NCI-H146 (cell line): ENCODE results near the gene LRRC8D.

Source experiments
- DNase-seq: peaks from one replicate; lab custom pipeline; 2025; lab: John Stamatoyannopoulos, UW

Gene LRRC8D

DNA sequence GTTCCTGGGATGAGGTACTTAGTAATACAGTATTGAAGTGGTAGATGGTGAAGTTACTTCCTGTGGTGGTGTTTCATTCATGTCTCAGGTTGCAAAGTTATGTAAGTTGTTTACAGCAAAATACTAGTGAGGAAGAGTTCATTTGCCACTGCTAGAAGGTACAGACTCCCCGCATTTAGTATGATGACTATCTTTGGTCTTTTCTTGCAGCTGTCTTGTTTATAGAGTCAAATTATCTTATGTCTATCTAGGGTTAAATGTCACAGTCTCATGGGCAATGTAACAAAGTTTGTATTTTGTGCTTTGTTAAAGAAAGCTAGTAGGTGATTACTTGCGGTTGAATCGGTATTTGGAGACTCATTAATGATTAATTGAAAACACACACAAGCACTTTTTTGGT, 50.2 kb downstream of the LRRC8D start:
- DNase-seq: no peak

DNA sequence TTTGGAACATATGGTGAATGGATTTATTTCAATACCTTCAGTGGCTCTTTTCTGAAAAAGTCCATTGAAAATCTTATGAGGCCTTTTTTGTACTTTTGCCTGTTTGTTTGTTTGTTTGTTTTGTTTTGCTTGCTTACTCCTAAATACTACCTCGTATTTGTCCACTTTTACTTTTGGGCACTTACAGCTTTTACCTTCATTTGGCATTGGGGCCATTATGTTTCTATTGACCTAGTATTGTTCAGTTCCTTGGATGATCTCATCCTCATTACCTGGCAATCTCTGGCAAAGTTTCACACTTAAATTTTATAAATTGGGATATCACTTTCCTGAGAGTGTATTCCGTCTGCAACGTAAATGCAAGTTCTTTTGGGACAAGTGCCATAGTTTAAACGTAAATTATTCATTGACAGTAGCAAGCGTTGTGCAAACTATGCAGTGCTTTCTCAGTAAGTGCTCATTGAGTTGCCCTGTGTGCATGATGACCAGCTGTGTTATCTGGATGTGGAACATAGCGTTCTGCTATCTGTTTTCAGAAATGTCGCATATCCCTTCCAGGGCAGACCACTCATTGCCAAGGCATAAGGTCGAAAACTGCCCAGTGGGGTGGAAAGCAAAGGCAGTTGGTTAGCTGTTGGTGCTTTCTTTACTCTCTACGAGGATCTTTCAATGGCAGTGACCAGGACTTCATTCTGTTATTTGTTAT, 51.1 kb downstream of the LRRC8D start:
- DNase-seq: no peak

GRCh38 chr1:89872567-89872966, 51.7 kb downstream of the LRRC8D start:
- no peak for DNase-seq

GRCh38 chr1:89873288-89873687, 52.5 kb downstream of the LRRC8D start:
- no peak for DNase-seq

GRCh38 chr1:89873770-89874169, 52.9 kb downstream of the LRRC8D start:
- no peak for DNase-seq

GRCh38 chr1:89876463-89876862, 55.6 kb downstream of the LRRC8D start:
- no peak for DNase-seq

GRCh38 chr1:89877756-89878155, 56.9 kb downstream of the LRRC8D start:
- no peak for DNase-seq

DNA sequence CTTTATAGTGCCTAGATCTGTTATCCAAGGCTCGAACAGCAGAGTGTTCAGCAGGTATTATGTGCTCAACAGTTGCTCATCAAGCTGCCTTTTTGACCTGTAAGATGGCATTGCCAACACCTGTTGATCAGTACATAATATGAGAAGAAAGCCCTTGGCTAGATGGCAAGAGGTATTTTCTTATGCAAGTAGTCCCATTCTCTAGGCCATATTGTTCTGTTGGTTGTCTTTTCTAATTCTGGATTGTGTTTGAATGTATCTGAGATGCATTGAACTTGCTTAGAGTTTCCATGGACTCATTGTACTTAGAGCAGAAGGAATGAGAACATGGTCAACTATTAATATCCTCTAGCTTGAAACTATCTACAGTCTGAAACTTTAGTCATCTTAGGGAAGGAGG, 57.4 kb downstream of the LRRC8D start:
- no peak for DNase-seq

DNA sequence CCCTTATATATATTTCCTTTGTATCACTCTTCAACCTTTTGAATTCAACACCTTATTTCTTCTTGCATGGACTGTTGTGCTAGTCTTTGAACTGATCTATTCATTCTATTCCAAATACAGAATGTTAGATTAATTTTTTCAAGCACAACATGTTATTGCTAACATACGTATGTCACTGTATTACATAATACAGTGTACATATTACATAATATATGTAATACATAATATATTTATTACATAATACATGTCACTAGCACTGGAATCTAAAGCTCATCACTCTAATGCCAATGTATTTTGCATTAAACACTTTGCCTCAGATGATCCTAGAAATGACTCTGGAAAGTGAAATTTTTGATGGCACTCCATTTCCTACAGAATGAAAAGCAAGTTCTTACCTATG, 59.8 kb downstream of the LRRC8D start:
- no peak for DNase-seq

DNA sequence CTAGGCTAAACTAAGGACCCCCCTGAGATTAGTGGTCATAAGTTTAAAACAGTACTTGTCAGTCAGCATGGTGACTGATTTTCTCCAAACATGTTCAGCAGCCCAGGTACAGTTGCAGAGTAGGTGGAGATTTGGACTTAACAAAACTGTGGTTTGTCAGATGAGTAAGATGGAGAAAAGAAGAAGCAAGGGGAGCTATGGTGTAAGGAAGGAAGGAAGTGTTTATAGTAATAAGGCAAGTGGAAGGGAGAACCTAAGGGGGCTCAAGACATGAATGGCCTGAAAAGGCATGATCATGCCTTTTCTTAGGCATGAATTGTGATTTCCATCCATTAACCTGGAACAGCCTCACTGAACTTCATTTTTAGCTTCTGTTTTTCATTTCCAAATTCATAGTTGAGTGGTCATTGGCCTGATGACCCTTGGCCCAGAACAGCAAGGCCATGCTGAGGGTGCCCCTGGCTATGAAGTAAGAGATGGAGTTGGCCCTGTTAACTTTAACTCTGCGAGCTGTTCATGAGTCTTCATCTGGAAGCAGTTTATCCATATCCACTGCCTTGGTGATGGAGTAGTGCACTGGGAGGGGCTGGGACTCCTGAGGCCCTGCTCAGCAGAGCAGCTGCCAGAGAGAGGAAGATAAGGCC, 60.7 kb downstream of the LRRC8D start:
- DNase-seq: no peak

DNA sequence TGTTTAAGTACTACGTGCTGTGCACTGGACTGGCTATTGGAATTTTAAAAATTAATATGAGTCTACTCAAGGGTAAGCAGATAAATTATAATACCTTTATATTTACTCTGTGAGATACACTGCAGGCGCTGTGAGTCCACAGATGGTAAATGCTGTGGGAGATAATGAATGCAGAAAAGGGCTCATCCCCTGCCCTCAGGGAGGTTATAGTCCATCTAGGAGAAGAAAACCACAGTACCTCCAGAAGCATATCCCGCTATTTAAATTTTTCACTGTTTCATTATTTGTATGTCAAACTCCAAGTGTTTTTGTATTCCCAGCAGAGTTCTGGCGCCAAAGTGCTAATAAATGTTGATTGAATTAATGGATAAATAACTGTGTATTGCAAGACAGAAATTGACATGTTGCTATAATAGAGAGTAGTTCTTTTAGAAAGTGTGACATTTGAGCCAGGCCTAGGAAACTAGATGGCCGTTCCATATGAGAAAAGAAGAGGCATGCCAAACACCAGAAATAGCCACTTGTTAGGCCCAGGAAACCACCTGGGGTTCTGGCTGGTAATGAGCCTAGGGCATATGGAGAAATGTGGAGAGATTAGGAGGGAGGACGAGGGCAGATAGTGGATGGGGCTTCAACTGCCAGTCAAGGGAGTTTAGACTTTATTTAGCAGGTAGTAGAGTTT, 61.7 kb downstream of the LRRC8D start:
- DNase-seq: no peak

DNA sequence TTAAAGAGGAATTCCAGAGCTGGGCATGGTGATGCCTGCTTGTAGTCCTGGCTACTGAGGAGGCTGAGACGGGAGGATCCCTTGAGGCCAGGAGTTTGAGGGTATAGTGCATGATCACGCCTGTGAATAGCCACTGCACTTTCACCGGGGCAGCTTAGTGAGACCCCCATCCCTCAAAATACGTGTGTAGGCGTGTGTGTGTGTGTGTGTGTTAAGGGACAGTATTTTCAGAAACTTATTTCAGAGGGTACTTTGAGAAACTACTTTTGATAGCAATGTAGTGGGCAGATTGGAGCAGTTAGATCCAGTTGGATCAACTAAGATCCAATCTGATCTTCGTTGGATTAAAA, 62.2 kb downstream of the LRRC8D start:
- DNase-seq: no peak

- DNase-seq: no peak
These were observed 64.1 kb downstream of the LRRC8D start for GRCh38 chr1:89884718-89885596.

GRCh38 chr1:89887270-89887669, 66.4 kb downstream of the LRRC8D start:
- DNase-seq: no peak

- no peak for DNase-seq
These were observed 66.9 kb downstream of the LRRC8D start for GRCh38 chr1:89887713-89888112.

DNA sequence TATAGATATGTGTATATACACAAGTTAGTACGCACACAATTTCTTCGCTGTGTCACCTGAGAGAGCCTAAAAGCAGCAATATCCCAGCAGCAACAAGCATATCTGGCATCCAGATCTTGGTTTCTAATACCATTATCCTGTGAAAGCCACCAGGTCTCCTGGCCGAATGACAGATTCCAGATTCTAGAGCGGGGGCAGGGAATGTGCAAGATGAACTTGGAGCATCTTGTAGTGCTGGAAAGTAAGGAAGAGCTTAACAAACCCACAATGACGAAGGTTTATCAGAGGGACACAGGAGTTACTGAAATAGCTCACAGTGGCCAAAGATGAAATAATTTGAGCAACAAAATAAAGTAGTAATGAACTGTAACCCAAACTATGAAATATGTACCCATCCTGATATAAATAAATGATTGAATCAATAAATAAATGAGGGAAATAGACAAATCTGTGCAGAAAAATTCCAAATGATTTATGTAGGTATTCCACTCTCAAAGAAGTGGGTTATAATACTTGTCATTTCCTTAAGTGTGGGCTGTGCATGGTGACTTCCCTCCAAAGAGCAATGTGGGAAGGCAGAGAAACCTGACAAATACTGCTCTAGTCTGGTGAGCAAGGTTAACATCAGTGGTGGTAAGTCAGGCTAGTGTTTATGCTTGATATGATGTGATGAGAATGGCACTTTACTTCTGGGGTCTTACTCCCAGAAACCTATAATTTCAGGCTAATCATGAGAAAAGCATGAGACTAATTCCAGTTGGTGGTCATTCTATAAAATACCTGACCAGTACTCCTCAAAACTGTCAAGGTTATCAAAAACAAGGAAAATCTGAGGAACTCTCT, 67.9 kb downstream of the LRRC8D start:
- no peak for DNase-seq

- DNase-seq: no peak
These were observed 68.4 kb downstream of the LRRC8D start for GRCh38 chr1:89889323-89889615.

DNA sequence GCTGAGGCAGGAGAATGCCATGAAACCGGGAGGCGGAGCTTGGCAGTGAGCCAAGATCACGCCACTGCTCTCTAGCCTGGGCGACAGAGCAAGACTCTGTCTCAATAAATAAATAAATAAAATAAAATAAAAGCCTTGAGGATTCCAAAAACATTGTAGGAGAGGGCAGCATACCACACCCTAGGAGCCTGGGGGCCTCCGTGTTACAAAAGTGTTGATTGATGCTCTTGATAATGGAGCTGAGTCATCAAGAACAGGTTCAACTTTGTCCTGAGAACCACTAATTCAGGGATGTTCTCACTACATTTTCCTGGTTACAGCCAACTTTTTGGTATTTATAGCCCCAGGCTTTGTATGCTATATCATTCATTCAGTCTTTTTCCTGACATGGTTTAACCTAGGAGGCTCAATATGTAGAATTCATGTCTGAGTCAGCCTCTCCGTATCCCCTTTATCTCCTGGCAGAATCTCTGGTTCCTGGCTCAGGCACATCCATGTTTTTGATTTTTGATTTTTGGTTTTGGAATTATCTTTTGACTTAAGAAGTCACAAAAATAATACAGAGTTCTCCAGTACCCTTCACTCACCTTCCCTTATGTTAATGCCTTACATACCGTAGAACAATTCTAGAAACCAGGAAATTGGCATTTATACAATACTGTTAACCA, 69.4 kb downstream of the LRRC8D start:
- DNase-seq: no peak

DNA sequence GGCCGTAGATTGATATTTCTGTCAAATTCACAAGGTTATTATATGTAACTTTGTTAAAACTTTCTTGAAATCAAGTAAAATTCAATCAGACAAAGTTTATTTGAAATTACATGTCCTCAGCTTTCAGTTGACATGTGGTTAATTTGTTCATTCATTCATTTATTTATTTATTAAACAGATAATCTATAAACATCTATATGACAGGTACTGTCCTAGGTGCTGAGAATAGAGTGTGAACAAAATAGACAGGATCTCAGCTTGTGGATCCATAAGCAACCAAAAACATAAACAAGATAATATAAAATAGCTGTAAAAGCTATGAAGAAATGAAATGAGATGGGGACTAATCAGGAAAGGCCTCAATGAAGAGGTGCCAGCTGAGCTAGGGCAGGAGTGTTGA, 72.0 kb downstream of the LRRC8D start:
- no peak for DNase-seq

- no peak for DNase-seq
These were observed 73.7 kb downstream of the LRRC8D start for GRCh38 chr1:89894210-89895201.
